ACC112 (cell line): Measurements from ENCODE around the gene OR52M1.

Source experiments
- H2AFZ ChIP-seq: fragments of 200-600 bp; sonication (generic); one replicate; pipeline ENCODE4 v1.6.0; 2017; ENCODE audit warnings: antibody characterized with exemption, low read length; ENCODE audit not compliant: unreplicated experiment
- H3K27ac ChIP-seq: fragments of 200-600 bp; sonication (generic); 2 replicates; pipeline ENCODE4 v1.5.1; 2014; ENCODE audit warnings: low read depth, mild to moderate bottlenecking, antibody characterized with exemption, low read length, moderate library complexity
- H3K27me3 ChIP-seq: fragments of 200-600 bp; sonication (generic); 2 replicates; pipeline ENCODE4 v1.6.1; 2014; ENCODE audit warnings: mild to moderate bottlenecking, antibody characterized with exemption, low read length, moderate library complexity, mixed read lengths; ENCODE audit not compliant: insufficient read depth
- H3K36me3 ChIP-seq: fragments of 200-600 bp; sonication (generic); 2 replicates; pipeline ENCODE4 v1.6.1; 2016; ENCODE audit warnings: mild to moderate bottlenecking, antibody characterized with exemption, low read length, moderate library complexity, mixed read lengths; ENCODE audit not compliant: insufficient read depth
- H3K4me1 ChIP-seq: fragments of 200-600 bp; sonication (generic); one replicate; pipeline ENCODE4 v1.6.1; 2016; ENCODE audit warnings: low read length, mixed read lengths; ENCODE audit not compliant: insufficient read depth, unreplicated experiment, control insufficient read depth
- H3K4me3 ChIP-seq: fragments of 200-600 bp; sonication (generic); 2 replicates; pipeline ENCODE4 v1.5.1; 2014; ENCODE audit warnings: mild to moderate bottlenecking, low read depth, low read length
- H3K79me2 ChIP-seq: fragments of 200-600 bp; sonication (generic); one replicate; pipeline ENCODE4 v1.6.0; 2016; ENCODE audit warnings: low read length; ENCODE audit not compliant: control insufficient read depth, unreplicated experiment, insufficient read depth

The OR52M1 gene

DNA sequence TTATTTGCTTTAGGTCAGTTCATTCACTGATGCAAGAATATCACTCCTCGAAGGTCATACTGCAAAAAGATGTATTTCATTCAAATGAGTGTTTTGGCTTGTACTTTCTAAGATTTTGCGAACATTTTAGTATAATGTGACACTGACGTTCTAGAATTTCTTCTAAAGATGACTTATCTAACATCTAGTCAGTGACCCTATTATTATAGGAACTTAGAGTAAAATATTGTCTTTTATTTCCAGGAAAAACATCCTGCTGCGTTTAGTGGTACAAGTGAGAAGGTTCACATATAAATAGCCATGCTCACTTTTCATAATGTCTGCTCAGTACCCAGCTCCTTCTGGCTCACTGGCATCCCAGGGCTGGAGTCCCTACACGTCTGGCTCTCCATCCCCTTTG lies at the start of gene OR52M1:
TSS of gene OR52M1 (plus strand) at position 301 of the 400 bp plus-strand sequence. CDS start at position 301, 0 bp downstream.
- Histone ChIP-seq H3K27ac (no peak within 1 kb of the TSS), H3K4me1 (no peaks in the 10 kb centered on the region)

GRCh38 chr11:4495487-4495886 lies 49.5 kb upstream of the OR52M1 start:
- no peaks in the 10 kb centered on the region for H3K4me1 ChIP-seq
- peaks cover 57% of the 10 kb centered on the region for H3K27me3 ChIP-seq
- H3K36me3 ChIP-seq, result no peaks in the 10 kb centered on the region
- no peak overlapping the region for H3K27ac ChIP-seq
- H3K4me3 ChIP-seq, result no peak overlapping the region
- H3K79me2 ChIP-seq, result no peaks in the 10 kb centered on the region
- no peak overlapping the region for H2AFZ ChIP-seq

More for the DNA sequence above, at the start of gene OR52M1:
- Histone ChIP-seq H3K4me3 (no peak within 1 kb of the TSS), H3K36me3 (no peaks in the 10 kb centered on the region), H2AFZ (no peak within 1 kb of the TSS), H3K27me3 (peaks cover 30% of the 10 kb centered on the region), H3K79me2 (no peaks in the 10 kb centered on the region)

DNA sequence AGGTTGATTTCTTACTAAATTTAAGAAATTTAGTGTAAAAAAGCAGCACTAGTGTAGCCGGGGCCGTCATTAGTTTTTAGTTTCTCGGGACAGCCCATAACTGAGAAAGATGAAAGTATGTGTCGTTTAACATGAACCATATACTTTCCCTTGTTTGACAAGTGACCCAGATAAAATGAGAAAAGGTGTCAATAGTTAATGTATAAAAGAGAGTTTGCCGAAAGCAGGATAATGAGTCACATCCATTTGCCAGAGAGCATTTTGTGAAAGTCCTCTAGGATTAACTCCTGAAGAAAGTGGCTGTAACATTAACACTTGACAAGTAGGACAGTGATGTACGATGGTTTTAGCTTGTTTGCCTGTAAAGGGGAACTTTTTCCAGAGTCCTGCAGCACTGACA lies 49.0 kb upstream of the OR52M1 start:
- no peaks in the 10 kb centered on the region for H3K36me3 ChIP-seq
- peaks cover 60% of the 10 kb centered on the region for H3K27me3 ChIP-seq
- no peak overlapping the region for H2AFZ ChIP-seq
- H3K4me1 ChIP-seq, result no peaks in the 10 kb centered on the region
- no peaks in the 10 kb centered on the region for H3K79me2 ChIP-seq
- no peak overlapping the region for H3K27ac ChIP-seq
- H3K4me3 ChIP-seq, result no peak overlapping the region

DNA sequence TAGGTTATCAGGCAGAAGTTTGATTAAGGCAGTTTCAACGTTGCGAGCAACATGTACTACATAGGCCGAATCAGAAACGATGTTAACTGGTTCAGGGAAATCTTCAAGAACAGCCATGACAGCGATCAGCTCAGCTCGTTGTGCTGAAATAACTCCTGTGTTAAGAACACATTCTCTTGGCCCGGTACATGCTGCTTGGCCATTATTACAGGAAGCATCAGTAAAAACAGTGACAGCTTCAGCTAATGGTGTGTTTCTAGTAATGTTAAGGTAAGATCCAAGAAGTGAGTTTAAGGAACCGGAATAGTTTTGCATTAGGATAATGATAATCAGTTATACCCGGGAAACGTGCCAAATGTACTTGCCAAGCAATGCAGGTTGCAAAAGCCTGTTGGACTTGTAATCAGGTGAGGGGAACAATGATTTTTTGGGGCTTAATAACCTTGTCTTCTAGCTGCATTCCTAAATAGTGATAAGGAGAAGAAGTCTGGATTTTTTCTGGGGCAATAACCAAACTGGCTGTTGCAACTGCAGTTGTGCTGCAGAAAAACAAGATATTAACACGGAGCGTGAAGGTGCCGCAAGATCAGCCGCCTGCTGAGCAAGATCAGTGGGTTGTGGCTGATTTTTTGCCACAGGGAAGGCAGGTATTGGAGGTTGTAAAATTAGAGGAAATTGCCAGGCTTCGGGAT lies 48.3 kb upstream of the OR52M1 start:
- Histone ChIP-seq H3K27me3 (peaks cover 65% of the 10 kb centered on the region), H3K79me2 (no peaks in the 10 kb centered on the region), H2AFZ (no peak overlapping the region), H3K36me3 (no peaks in the 10 kb centered on the region), H3K4me3 (no peak overlapping the region), H3K4me1 (no peaks in the 10 kb centered on the region), H3K27ac (no peak overlapping the region)

- no peaks in the 10 kb centered on the region for H3K4me1 ChIP-seq
- no peak overlapping the region for H3K27ac ChIP-seq
- H3K36me3 ChIP-seq, result no peaks in the 10 kb centered on the region
- H3K79me2 ChIP-seq, result no peaks in the 10 kb centered on the region
- no peak overlapping the region for H3K4me3 ChIP-seq
- H2AFZ ChIP-seq, result no peak overlapping the region
- H3K27me3 ChIP-seq, result no peaks in the 10 kb centered on the region
Observed at GRCh38 chr11:4508886-4509285, 36.1 kb upstream of the OR52M1 start.

GRCh38 chr11:4511282-4512245 lies 33.4 kb upstream of the OR52M1 start:
- Histone ChIP-seq H3K27me3 (no peaks in the 10 kb centered on the region), H3K79me2 (no peaks in the 10 kb centered on the region), H3K4me1 (no peaks in the 10 kb centered on the region), H2AFZ (no peak overlapping the region), H3K27ac (no peak overlapping the region), H3K36me3 (no peaks in the 10 kb centered on the region), H3K4me3 (no peak overlapping the region)

DNA sequence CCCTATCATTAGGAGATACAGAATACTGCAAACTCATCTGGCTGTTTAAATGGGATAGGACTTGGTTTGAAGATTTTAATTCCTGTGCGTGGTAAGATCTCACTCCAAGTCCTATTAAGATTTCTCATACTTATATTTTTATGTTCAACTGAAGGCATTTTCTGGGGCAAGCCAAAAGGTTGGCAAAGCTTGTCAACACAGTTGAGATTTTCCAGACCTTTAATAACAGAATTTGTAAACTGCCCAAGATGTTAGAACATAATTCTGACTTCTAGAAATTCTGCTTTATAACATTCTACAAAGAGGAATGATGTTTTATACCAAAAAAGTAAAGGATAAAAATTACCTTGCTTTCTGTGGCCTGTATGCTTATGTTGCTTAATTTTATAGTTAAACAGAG lies 30.8 kb upstream of the OR52M1 start:
- Histone ChIP-seq H2AFZ (no peak overlapping the region), H3K36me3 (no peaks in the 10 kb centered on the region), H3K4me1 (no peaks in the 10 kb centered on the region), H3K27me3 (peaks cover 11% of the 10 kb centered on the region), H3K79me2 (no peaks in the 10 kb centered on the region), H3K4me3 (no peak overlapping the region), H3K27ac (no peak overlapping the region)

DNA sequence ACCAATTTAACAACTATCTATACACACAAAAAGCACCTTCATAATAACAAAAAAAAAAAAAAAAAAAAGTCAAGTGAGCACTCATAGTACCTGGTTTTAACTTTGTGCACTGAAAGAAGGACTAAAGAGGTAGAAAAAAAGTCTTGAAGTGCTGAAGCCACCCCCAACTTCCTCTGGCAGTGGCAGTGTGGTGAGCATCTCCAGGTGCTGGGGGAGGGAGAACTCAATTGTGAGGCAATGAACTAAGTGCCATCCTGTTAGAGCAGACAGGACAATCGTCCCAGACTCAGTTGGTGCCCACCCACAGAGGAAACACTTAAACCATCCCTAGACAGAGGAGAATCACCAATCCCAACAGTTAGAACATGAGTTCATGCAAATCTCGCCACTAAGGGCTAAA lies 22.7 kb upstream of the OR52M1 start:
- Histone ChIP-seq H2AFZ (no peak overlapping the region), H3K27ac (no peak overlapping the region), H3K4me3 (no peak overlapping the region), H3K79me2 (no peaks in the 10 kb centered on the region), H3K27me3 (peaks cover 10% of the 10 kb centered on the region), H3K4me1 (no peaks in the 10 kb centered on the region), H3K36me3 (no peaks in the 10 kb centered on the region)

GRCh38 chr11:4522752-4523151 lies 22.2 kb upstream of the OR52M1 start:
- Histone ChIP-seq H3K79me2 (no peaks in the 10 kb centered on the region), H2AFZ (no peak overlapping the region), H3K27ac (no peak overlapping the region), H3K36me3 (no peaks in the 10 kb centered on the region), H3K4me3 (no peak overlapping the region), H3K27me3 (peaks cover 7% of the 10 kb centered on the region; the same call in 1 of the 2 replicates), H3K4me1 (no peaks in the 10 kb centered on the region)

- Histone ChIP-seq H3K27me3 (0 out of 2 replicates have a peak, but pooled peaks cover 3% of the 10 kb centered on the region), H3K79me2 (no peaks in the 10 kb centered on the region), H3K4me3 (no peak overlapping the region), H3K36me3 (no peaks in the 10 kb centered on the region), H3K27ac (no peak overlapping the region), H3K4me1 (no peaks in the 10 kb centered on the region), H2AFZ (no peak overlapping the region)
Observed at GRCh38 chr11:4523666-4524065, 21.3 kb upstream of the OR52M1 start.
